Mammary epithelial cell (primary cell): ENCODE results near the gene RBM20.

Source experiments
- EZH2 ChIP-seq: IDR thresholded peaks from 2 replicates; pipeline ENCODE4 v1.6.1; 2012; ENCODE audit warnings: low read length, inconsistent platforms, borderline replicate concordance
- TF ChIP-seq, protein P1 (sequence below), 2 donors: IDR thresholded peaks in 1 of 2; conservative IDR thresholded peaks in 1 of 2; 2 replicates each; pipeline ENCODE4 v1.5.1; 2011 to 2012; ENCODE audit warnings: inconsistent platforms in 2 of 2, low read length in 2 of 2, mild to moderate bottlenecking in 2 of 2, control low read depth in 1 of 2, low read depth in 1 of 2; ENCODE audit not compliant: insufficient read depth in 1 of 2; ENCODE audit errors: extremely low read depth in 1 of 2

DNA sequence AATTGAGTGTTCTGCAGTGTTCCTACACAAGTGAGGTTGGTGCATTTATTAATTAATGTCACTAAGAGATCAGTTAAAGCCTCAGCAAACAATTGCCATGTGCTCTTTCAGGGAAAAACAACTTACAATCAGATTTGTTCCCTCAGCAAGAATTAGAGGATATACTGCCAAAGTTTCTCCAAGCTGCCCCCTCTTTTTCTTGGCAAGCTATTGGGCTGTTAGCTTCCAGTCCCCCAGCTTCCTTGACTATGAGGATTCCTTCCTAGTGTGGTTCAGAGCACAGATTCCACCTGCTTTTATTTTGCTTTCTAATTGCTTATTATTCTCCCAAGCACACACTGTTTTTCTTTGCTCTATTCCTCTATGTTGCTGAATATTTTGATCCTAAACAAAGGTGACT, 112.7 kb downstream of the RBM20 start:
- TF ChIP-seq, protein P1, sequence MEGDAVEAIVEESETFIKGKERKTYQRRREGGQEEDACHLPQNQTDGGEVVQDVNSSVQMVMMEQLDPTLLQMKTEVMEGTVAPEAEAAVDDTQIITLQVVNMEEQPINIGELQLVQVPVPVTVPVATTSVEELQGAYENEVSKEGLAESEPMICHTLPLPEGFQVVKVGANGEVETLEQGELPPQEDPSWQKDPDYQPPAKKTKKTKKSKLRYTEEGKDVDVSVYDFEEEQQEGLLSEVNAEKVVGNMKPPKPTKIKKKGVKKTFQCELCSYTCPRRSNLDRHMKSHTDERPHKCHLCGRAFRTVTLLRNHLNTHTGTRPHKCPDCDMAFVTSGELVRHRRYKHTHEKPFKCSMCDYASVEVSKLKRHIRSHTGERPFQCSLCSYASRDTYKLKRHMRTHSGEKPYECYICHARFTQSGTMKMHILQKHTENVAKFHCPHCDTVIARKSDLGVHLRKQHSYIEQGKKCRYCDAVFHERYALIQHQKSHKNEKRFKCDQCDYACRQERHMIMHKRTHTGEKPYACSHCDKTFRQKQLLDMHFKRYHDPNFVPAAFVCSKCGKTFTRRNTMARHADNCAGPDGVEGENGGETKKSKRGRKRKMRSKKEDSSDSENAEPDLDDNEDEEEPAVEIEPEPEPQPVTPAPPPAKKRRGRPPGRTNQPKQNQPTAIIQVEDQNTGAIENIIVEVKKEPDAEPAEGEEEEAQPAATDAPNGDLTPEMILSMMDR (conservative IDR thresholded peaks at IDR 0.05 in 1 of 2, IDR thresholded peaks at IDR 0.05 in 1 of 2; ENCODE audit: extremely low read depth in 1 of 2, insufficient read depth in 1 of 2, low read depth in 1 of 2, low read length in 2 of 2): no peak
- no peak for TF ChIP-seq EZH2
